DOHH2 (cell line): ENCODE measurements around the gene PGP.

ENCODE experiments used
- H3F3A ChIP-seq: fragments of 200-600 bp; sonication (generic), shearing (Covaris generic); 2 replicates; pipeline ENCODE4 v1.6.0; 2016; ENCODE audit warnings: antibody characterized with exemption, mild to moderate bottlenecking; ENCODE audit not compliant: control insufficient read depth, insufficient read depth
- H3K27ac ChIP-seq: fragments of 200-600 bp; sonication (generic); 2 replicates; pipeline ENCODE4 v1.5.1; 2014; ENCODE audit warnings: low read depth, mild to moderate bottlenecking, low read length, moderate library complexity
- H3K27me3 ChIP-seq: fragments of 200-600 bp; sonication (generic); 2 replicates; pipeline ENCODE4 v1.6.1; 2014; ENCODE audit warnings: mild to moderate bottlenecking, low read length, mixed read lengths; ENCODE audit not compliant: control insufficient read depth
- H3K36me3 ChIP-seq: fragments of 200-600 bp; sonication (generic); 2 replicates; pipeline ENCODE4 v1.6.1; 2014; ENCODE audit warnings: mild to moderate bottlenecking, low read length, moderate library complexity, mixed read lengths; ENCODE audit not compliant: control insufficient read depth
- H3K4me1 ChIP-seq: fragments of 200-600 bp; sonication (generic); 2 replicates; pipeline ENCODE4 v1.6.1; 2014; ENCODE audit warnings: mild to moderate bottlenecking, low read length, mixed read lengths; ENCODE audit not compliant: control insufficient read depth
- H3K4me2 ChIP-seq: fragments of 200-600 bp; sonication (generic); 2 replicates; pipeline ENCODE4 v1.6.0; 2014; ENCODE audit warnings: mild to moderate bottlenecking, low read length, moderate library complexity
- H3K4me3 ChIP-seq: fragments of 200-600 bp; sonication (generic); 2 replicates; pipeline ENCODE4 v1.5.1; 2014; ENCODE audit warnings: mild to moderate bottlenecking, low read length, mixed read lengths
- H3K79me2 ChIP-seq: fragments of 200-600 bp; sonication (generic); 2 replicates; pipeline ENCODE4 v1.6.1; 2014; ENCODE audit warnings: mild to moderate bottlenecking, low read length, mixed read lengths; ENCODE audit not compliant: control insufficient read depth
- H3K9me2 ChIP-seq: fragments of 200-600 bp; sonication (generic); replicated peaks from 2 replicates; pipeline ENCODE4 v1.6.1; 2014; ENCODE audit warnings: mild to moderate bottlenecking, low read length, mixed read lengths; ENCODE audit not compliant: control insufficient read depth
- H3K9me3 ChIP-seq: fragments of 200-600 bp; sonication (generic); 2 replicates; pipeline ENCODE4 v1.6.1; 2014; ENCODE audit warnings: antibody characterized with exemption, low read length, mixed read lengths; ENCODE audit not compliant: control insufficient read depth, insufficient read depth
- H4K20me1 ChIP-seq: fragments of 200-600 bp; sonication (generic); 2 replicates; pipeline ENCODE4 v1.6.0; 2014; ENCODE audit warnings: low read depth, mild to moderate bottlenecking, antibody characterized with exemption, low read length, moderate library complexity; ENCODE audit not compliant: control insufficient read depth, insufficient read depth
- CTCF ChIP-seq: fragments of 200-600 bp; sonication (generic); IDR thresholded peaks from one replicate; pipeline ENCODE4 v1.5.1; 2014; ENCODE audit warnings: antibody characterized with exemption, mild to moderate bottlenecking, low read depth, low read length; ENCODE audit not compliant: poor library complexity, severe bottlenecking
- EZH2phosphoT487 ChIP-seq: fragments of 200-600 bp; sonication (generic); IDR thresholded peaks from 2 replicates; pipeline ENCODE4 v1.6.1; 2017; ENCODE audit warnings: borderline replicate concordance, mild to moderate bottlenecking, antibody characterized with exemption, low read length, moderate library complexity, mixed read lengths

Gene PGP

DNA sequence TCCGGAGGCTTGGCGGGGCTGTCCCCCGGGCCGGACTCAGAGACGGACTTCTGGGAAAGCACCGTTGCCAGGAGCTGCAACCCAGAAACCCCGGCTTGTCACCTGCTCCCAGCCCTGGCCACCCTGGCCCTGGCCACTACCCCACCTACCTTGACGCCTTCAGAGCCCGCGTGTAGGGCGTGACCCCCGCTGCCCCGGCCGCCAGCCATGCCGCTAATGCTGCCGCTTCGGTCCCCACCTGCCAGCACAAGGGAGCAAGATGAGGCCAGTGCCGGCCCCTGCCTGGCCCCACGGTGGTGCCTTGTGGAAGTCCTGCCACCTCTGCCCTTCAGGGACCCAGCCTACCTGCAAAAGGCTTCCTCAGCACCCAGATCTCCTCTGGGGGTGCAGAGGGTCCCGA is 29.7 kb downstream of the PGP start:
- H3F3A ChIP-seq: no peaks in the 10 kb centered on the region
- H3K9me3 ChIP-seq: no peaks in the 10 kb centered on the region
- no peak overlapping the region for H3K4me3 ChIP-seq
- H3K27ac ChIP-seq: no peak overlapping the region
- H3K9me2 ChIP-seq: no peaks in the 10 kb centered on the region
- H3K4me2 ChIP-seq: no peak overlapping the region
- peaks cover 7% of the 10 kb centered on the region; the same call in 1 of the 2 replicates for H3K36me3 ChIP-seq
- no peaks in the 10 kb centered on the region for H4K20me1 ChIP-seq
- H3K79me2 ChIP-seq: no peaks in the 10 kb centered on the region
- no peaks in the 10 kb centered on the region for H3K27me3 ChIP-seq
- H3K4me1 ChIP-seq: 0 out of 2 replicates have a peak, but pooled peaks cover 2% of the 10 kb centered on the region
- no peak for TF ChIP-seq EZH2phosphoT487
- no peak for TF ChIP-seq CTCF

DNA sequence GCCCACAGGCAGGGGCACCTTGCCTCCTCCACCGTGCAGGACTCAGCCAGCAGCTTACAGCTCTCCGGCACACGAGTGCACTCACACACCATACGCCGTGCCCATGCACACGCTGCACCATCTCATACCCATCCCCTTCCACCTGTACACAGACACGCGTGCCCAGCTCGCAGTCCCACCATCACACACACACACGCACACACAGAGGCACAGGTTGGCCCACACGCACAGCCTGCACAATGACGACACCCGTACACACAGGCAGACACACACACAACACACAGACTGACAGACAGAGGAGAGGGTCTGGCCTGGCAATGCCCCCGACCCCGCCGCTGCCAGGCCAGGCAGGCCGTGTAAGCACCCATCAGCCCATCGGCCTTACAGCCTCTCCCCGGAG is 30.3 kb downstream of the PGP start:
- H4K20me1 ChIP-seq: no peaks in the 10 kb centered on the region
- H3K4me2 ChIP-seq: no peak overlapping the region
- H3K9me3 ChIP-seq: no peaks in the 10 kb centered on the region
- TF ChIP-seq EZH2phosphoT487: no peak
- TF ChIP-seq CTCF: no peak
- 0 out of 2 replicates have a peak, but pooled peaks cover 2% of the 10 kb centered on the region for H3K4me1 ChIP-seq
- no peaks in the 10 kb centered on the region for H3F3A ChIP-seq
- H3K4me3 ChIP-seq: no peak overlapping the region
- H3K79me2 ChIP-seq: no peaks in the 10 kb centered on the region
- no peaks in the 10 kb centered on the region for H3K9me2 ChIP-seq
- no peak overlapping the region for H3K27ac ChIP-seq
- H3K36me3 ChIP-seq: peaks cover 7% of the 10 kb centered on the region; the same call in 1 of the 2 replicates
- H3K27me3 ChIP-seq: no peaks in the 10 kb centered on the region

DNA sequence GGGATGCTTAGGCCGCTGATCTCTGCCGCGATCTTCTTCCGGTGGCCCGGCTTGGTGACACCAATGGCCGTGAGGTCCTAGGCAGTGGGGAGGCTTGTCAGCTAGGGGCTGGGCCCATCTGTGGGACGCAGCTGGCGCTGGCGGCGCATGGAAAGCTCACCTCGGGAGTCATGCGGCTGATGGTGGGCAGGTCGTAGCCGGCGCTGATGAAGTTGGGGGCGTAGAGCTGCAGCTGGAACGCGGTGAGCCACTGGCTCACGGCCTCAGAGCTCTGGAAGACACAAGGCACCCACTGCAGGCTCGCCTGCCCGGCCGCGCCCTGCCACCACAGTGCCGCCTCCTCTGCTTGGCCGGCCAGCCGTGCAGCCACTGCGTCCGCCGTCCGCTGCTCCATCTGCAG is 31.0 kb downstream of the PGP start:
- no peaks in the 10 kb centered on the region for H3K9me3 ChIP-seq
- H3K79me2 ChIP-seq: no peaks in the 10 kb centered on the region
- H4K20me1 ChIP-seq: no peaks in the 10 kb centered on the region
- H3F3A ChIP-seq: no peaks in the 10 kb centered on the region
- H3K4me1 ChIP-seq: 0 out of 2 replicates have a peak, but pooled peaks cover 2% of the 10 kb centered on the region
- H3K9me2 ChIP-seq: no peaks in the 10 kb centered on the region
- H3K4me3 ChIP-seq: no peak overlapping the region
- H3K27me3 ChIP-seq: no peaks in the 10 kb centered on the region
- TF ChIP-seq EZH2phosphoT487: no peak
- TF ChIP-seq CTCF: no peak
- no peak overlapping the region for H3K4me2 ChIP-seq
- peaks cover 7% of the 10 kb centered on the region; the same call in 1 of the 2 replicates for H3K36me3 ChIP-seq
- H3K27ac ChIP-seq: no peak overlapping the region
